ENCODE data around the gene ERMARD.

ERMARD gene

DNA sequence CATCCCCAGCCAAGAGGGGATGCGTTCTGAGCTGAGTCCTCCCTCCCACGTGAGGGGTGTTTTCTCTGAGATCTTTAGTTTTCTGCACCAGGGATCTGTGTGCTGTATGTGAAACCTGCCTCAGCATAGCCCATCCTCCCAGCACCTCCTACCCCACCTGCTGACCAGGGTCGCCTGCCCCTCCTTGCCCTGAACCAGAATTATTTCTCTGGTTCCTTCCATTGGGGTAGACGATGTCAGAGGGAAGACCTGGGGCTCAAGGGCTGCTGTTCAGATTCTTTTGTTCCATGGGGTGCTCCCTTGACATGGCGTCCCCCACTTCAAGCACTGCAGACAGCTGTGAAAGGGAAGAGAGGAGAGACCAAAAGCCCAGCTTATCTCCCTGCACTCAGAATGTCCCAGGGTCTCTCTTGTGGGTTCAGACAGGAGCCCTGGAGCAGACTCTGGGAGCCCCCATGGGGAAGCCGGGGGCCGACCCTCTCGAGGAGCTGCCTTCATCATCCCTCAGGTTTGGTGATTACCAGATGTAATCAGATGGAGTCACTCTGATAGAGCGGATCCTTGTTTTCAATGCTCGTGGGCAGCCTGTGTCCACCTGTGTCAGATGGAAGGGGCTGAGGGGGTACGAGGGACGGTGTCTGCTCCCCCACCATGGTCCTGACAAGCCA is 74.3 kb downstream of the ERMARD start:
- DNase-seq (ENCODE audit: low read depth, low spot score), result no peak

DNA sequence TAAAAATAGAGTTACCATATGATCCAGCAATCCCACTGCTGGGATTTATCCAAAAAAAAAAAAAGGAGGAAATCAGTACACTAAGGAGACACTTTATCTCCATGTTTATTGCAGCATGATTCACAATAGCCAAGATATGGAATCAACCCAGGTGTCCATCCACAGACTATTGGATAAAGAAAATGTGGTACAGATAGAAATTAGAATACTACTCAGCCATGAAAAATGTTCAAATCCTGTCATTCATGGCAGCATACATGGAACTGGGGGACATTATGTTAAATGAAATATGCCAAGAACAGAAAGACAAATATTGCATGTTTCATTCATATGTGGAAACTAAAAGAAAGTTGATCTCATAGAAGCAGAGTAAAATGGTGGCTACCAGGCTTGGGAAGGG is 75.3 kb downstream of the ERMARD start:
- DNase-seq (ENCODE audit: low read depth, low spot score), result no peak

DNA sequence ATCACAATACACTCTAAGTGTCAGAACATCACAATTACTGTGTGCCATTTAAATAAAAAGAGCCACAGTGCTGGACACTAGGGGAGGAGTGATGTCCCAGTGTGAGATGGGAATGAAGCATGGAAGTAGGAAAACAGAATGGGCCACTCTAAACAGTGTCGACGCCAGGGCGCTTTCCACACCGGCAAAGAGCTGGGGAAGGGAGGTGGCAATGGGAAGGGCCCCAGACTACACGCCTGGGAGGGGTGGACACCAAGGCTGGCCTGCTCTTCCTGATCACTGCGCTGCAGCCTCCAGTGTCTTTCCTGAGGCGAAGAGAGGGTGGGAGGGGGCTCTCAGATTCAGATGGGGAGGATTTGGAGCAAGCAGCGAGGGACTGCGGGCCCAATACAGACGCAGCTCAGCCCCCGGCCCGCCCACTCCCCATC is 75.9 kb downstream of the ERMARD start:
- no peak for DNase-seq (ENCODE audit: low read depth, low spot score)

DNA sequence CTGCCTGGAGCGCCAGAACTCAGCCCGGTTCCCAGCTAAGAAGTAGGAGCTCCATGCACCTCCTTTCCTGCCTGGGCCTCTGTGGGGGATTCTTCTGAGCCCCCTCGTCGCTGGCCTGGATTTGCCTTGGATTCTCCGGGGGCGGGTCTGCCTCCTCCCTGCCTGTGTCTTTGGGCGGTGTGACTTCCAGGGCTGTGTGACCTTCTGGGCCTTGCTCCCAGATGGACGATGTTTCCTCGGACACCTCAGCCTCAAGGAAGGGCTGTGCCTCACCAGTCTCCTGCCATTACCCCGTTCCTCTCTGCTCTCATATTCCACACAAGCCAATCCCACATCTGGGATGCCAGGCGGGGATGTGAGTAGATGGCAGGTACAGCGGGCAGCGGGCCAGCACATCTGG is 76.8 kb downstream of the ERMARD start:
- no peak for DNase-seq (ENCODE audit: low read depth, low spot score)

DNA sequence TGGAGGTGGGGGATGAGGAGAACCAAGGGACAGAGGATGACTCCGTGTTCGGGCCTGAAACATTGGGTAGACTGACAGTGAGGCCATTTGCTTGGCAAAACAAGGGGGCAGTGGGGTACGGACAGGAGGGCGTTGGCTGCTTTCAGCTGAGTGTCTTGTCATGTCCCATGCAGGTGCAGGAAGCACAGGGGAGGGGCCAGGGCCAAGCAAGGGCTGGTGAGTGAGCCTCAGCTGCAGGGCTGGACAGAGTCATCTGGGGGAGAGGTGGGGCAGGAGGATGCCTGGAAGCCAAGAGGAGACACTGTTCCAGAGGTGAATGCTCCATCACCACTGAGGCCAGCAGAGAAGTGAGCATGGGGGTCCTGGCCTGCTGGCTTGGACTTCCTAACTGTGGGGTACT is 78.4 kb downstream of the ERMARD start:
- DNase-seq (ENCODE audit: low read depth, low spot score), result no peak

DNA sequence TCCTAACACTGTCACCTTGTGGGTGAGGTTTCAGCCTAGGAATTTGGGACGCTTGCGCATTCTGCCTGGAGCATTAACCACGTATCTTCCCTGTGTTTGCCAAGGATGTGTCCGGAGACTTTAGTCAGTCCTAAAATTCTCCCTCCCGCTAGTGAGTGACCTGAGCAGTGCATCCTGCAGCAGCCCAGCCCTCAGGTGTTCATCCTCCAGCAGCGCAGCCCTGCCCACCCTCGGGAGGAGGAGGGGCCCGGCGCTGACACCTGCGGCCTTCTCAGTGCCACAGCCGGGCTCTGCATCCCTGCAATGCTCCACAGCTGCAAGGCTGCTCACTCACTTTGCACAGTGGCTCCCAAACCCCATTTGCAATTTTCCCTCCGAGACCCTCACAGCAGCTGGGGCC is 79.5 kb downstream of the ERMARD start:
- DNase-seq (ENCODE audit: low read depth, low spot score), result no peak
